Fibroblast of pulmonary artery (primary cell): ENCODE data around the gene USP3.

ENCODE experiments used
- DNase-seq: peaks from one replicate; pipeline ENCODE4 v3.0.0-alpha.2; 2010; ENCODE audit warnings: low read depth
- H3K4me3 ChIP-seq: replicated peaks from 2 replicates; pipeline ENCODE4 v1.5.1; 2011; ENCODE audit warnings: low read depth, mild to moderate bottlenecking, control low read depth, low read length, moderate library complexity
- TF ChIP-seq, protein P1 (sequence below): IDR thresholded peaks from 2 replicates; pipeline ENCODE4 v1.5.1; 2011; ENCODE audit warnings: mild to moderate bottlenecking, control low read depth, low read length, inconsistent platforms; ENCODE audit errors: missing control alignments

Gene USP3

DNA sequence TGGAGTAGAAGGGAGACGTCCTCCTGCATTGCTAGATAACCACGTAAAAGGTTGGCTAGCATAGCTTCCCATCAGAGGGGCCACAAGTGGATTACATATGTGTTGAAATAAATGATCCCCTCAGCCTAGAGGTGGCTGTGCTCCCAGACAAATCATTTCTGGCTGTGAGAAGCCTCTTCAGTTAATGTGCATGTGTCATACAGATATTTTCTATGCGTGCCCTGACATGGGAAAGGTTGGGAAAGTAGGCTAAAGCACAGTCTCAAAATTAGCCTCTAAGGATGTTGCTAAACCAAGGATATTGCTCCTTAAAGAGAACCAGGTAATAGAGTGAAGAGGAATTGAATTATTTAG, 17.8 kb downstream of the USP3 start:
- no peak overlapping the region for H3K4me3 ChIP-seq
- peak; percentile 31 for DNase-seq
- TF ChIP-seq, protein P1, sequence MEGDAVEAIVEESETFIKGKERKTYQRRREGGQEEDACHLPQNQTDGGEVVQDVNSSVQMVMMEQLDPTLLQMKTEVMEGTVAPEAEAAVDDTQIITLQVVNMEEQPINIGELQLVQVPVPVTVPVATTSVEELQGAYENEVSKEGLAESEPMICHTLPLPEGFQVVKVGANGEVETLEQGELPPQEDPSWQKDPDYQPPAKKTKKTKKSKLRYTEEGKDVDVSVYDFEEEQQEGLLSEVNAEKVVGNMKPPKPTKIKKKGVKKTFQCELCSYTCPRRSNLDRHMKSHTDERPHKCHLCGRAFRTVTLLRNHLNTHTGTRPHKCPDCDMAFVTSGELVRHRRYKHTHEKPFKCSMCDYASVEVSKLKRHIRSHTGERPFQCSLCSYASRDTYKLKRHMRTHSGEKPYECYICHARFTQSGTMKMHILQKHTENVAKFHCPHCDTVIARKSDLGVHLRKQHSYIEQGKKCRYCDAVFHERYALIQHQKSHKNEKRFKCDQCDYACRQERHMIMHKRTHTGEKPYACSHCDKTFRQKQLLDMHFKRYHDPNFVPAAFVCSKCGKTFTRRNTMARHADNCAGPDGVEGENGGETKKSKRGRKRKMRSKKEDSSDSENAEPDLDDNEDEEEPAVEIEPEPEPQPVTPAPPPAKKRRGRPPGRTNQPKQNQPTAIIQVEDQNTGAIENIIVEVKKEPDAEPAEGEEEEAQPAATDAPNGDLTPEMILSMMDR: no peak

DNA sequence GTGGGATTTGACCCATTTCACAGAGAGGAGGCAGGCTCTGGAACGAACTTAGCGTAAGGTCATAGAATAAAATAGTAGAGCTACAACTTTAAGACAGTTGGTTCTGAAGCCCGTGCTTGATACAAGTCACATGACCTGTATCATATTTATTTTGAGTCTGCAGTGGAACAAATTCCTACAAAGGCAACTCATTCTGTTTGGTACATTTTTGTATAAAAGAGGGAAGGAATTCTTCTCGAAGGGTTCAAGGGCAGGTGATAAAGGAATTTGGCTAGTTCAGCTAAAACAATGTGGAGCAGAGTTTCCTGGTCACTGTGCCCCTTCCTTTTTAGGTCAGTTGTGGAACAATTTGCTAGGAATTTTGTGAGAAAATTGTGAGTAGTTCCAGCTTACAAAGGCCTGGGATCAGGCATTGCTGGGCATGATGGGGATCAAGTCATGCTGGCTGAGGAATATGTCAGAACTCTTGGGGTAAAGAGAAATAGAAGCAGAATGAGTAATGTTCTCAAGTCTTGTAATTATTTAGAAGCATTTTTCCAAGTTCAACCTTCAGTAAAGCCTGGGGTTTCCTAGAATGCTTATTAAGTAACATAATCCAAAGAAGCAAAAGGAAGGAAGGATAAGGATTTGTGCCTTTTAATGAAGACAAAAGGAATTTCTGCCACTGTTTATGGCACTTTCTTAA, 19.1 kb downstream of the USP3 start:
- peak; percentile 25 for DNase-seq
- TF ChIP-seq, protein P1: no peak
- no peak overlapping the region for H3K4me3 ChIP-seq

DNA sequence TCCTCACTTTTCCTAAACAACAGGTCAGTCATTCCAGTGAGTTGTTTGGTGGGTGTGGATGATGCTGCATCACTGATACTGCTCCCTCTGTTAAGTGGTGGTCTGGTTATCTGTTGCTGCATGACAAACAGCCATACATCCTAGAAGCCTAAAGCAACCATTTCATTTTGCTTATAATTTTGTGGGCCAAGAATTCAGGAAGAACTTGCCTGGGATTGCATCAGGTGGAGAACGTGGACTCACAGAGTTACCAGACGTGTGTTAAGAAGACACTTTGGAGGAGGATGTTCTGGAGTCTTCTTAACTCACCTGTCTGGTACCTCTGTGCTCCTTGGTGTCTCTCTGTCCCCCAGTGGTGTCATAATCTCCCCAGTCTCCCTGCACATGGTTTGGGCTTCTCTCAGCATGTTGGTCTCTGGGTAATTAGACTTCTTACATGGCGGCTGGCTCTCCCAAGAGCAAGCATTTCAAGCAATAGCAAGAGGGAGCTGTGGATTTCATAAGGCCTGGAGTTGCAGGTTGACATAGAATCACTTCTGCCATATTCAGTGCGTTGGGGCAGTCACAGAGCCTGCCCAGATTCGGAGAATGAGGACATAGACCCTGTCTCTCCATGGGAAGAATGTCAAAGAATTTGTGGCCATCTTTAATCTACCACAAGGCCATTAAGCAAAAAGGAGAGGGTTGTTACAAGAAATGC, 20.1 kb downstream of the USP3 start:
- TF ChIP-seq, protein P1: no peak
- no peak for DNase-seq
- no peak overlapping the region for H3K4me3 ChIP-seq

DNA sequence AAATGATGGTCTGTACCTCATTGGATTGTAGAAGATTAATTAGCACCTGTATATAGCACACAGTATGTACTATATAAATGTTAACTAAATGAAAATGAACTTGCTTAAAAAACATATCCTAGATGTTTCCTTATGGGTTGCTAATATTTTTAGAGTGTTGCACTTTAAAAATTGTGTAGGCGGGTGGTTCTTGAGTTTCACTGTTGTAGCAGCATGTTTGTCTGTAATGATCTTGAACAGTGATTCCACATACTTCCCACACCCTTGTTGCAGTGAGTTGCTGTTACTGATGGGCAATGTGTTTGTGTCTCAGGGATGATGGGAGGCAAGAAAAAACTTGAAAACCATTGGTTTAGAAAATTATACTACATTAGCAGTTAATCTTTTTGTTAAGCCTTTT, 22.0 kb downstream of the USP3 start:
- TF ChIP-seq, protein P1: no peak
- DNase-seq: no peak
- no peak overlapping the region for H3K4me3 ChIP-seq

DNA sequence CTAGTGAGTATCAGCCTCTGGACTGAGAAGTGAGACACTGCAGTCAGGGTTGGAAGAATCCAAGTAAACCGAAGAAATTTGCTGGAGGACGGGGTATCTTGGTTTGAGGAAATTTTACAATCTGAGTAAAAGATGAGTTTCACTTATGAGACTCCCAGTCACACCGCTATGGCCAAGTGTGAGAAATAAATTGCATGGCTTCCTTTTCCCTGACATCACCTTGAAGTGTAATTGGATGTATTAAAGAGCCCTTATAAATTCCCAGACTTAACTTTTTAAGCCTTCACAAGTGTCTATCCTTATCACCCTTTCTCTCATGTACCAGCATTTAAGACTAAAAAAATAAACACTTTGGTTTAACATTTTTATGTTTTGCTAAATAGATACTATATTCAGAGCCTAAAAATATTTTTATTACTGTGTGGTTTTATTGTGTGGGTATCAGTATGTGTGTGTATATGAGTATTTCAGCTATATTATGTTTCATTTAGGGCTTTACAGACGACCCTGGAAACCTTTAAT, 23.8 kb downstream of the USP3 start:
- no peak for DNase-seq
- TF ChIP-seq, protein P1: no peak
- H3K4me3 ChIP-seq: no peak overlapping the region

DNA sequence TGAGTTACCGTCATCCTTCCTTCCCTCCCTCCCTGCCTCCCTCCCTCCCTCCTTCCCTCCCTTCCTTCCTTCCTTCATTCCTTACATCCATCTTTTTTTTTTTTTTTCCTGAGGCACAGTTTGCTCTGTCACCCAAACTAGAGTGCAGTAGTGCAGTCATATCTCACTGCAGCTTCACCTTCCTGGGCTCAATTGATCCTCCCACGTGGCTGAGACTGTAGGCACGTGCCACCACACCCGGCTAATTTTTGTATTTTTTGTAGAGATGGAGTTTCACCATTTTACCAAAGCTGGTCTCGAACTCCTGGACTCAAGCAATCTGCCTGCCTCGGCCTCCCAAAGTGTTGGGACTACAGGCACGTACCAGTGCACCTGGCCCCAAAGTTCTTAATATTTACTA, 25.8 kb downstream of the USP3 start:
- TF ChIP-seq, protein P1: no peak
- DNase-seq: no peak
- no peak overlapping the region for H3K4me3 ChIP-seq

DNA sequence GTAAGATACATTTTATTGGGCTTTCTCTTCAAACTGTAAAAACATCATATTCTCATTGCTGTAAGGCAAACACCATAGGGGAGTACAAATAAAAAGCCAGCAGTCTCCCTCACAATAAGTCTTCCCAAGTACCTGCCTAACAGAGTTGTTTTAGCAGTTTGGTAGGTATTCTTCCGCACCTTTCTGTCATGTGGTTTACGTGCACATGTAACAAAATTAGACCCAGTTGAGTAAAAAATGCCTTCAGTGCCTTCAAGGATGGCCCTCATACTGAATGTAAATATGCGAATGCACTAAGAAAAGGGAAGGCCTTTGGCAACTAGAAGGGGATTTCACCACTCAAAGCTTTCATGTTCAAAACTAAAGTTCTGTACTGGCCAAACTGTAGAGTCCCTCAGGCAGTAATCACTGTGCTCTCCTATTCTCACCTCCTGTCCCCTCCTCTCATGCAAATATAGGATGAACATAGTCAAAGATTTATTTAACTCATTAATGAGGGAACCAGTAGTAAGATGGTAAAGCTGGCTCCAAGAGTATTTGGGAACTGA, 26.4 kb downstream of the USP3 start:
- no peak overlapping the region for H3K4me3 ChIP-seq
- DNase-seq: no peak
- TF ChIP-seq, protein P1: no peak
